PC-9 (cell line): ENCODE measurements around the gene HLA-DOA. TPM values are rescaled to one million over a fixed set of nuclear protein-coding genes. Genes with fewer than 3 reads are reported as not detected.
A peak's percentile ranks its signal among the peaks of the same experiment; 100 is the strongest.

Experiments used
- BruUV-seq: library from RNA; stranded (reverse); fragments of 400-500 nt; replicated peaks from 2 replicates; lab custom pipeline; 2021; lab: Mats Ljungman, UMichigan
- CTCF ChIA-PET: fragments of 300-600 bp; sonication (Branson Sonifier 250); formaldehyde crosslinking; loops from one replicate; lab custom pipeline; 2022; ENCODE audit warnings: antibody characterized with exemption; lab: Charles Lee
- POLR2A ChIA-PET: fragments of 300-600 bp; sonication (Branson Sonifier 250); formaldehyde crosslinking; loops from one replicate; lab custom pipeline; 2022; ENCODE audit warnings: antibody characterized with exemption; ENCODE audit not compliant: unreplicated experiment; lab: Charles Lee
- DNase-seq, 2 experiments: peaks; one replicate each; pipeline versions ENCODE4 v3.0.0 to v3.0.0-alpha.2; 2015 to 2022; ENCODE audit warnings: mixed read lengths in 1 of 2
- H2AFZ ChIP-seq: fragments of 200-600 bp; sonication (generic); 2 replicates; pipeline ENCODE4 v1.8.1; 2017; ENCODE audit warnings: antibody characterized with exemption
- H3F3A ChIP-seq: fragments of 200-600 bp; sonication (generic); 2 replicates; pipeline ENCODE4 v1.8.1; 2017; ENCODE audit warnings: antibody characterized with exemption, mild to moderate bottlenecking, low read depth; ENCODE audit not compliant: insufficient read depth
- H3K27ac ChIP-seq: fragments of 200-600 bp; sonication (generic); 2 replicates; pipeline ENCODE4 v1.6.1; 2016; ENCODE audit warnings: mixed run types
- H3K27me3 ChIP-seq: fragments of 200-600 bp; sonication (generic); 2 replicates; pipeline ENCODE4 v1.6.1; 2016; ENCODE audit warnings: low read depth, mixed run types; ENCODE audit not compliant: insufficient read depth
- H3K36me3 ChIP-seq: fragments of 200-600 bp; sonication (generic); 2 replicates; pipeline ENCODE4 v1.6.1; 2016; ENCODE audit warnings: low read depth, mixed run types
- H3K4me1 ChIP-seq: fragments of 200-600 bp; sonication (generic); replicated peaks from 2 replicates; pipeline ENCODE4 v1.6.1; 2016; ENCODE audit warnings: mixed run types; ENCODE audit not compliant: insufficient read depth
- H3K4me2 ChIP-seq: fragments of 200-600 bp; sonication (generic); 2 replicates; pipeline ENCODE4 v1.6.1; 2017; ENCODE audit warnings: mixed run types
- H3K4me3 ChIP-seq: fragments of 200-600 bp; sonication (generic); 2 replicates; pipeline ENCODE4 v1.6.1; 2016; ENCODE audit warnings: mixed run types
- H3K79me2 ChIP-seq: fragments of 200-600 bp; sonication (generic); 2 replicates; pipeline ENCODE4 v1.6.1; 2017; ENCODE audit warnings: low read depth, mixed run types
- H3K9me2 ChIP-seq: fragments of 200-600 bp; sonication (generic); 2 replicates; pipeline ENCODE4 v1.8.1; 2017; ENCODE audit warnings: mild to moderate bottlenecking; ENCODE audit not compliant: insufficient read depth
- H3K9me3 ChIP-seq: fragments of 200-600 bp; sonication (generic); 2 replicates; pipeline ENCODE4 v1.8.1; 2016; ENCODE audit warnings: low read depth; ENCODE audit not compliant: insufficient read depth
- H4K20me1 ChIP-seq: fragments of 200-600 bp; sonication (generic); 2 replicates; pipeline ENCODE4 v1.8.1; 2017; ENCODE audit not compliant: insufficient read depth
- CTCF ChIP-seq: fragments of 200-600 bp; sonication (generic); conservative IDR thresholded peaks from 2 replicates; pipeline ENCODE4 v1.6.1; 2017; ENCODE audit warnings: mixed run types, antibody characterized with exemption, mild to moderate bottlenecking, moderate library complexity
- EZH2 ChIP-seq: fragments of 200-600 bp; sonication (generic); IDR thresholded peaks from 2 replicates; pipeline ENCODE4 v1.8.0; 2017; ENCODE audit warnings: antibody characterized with exemption, low read depth
- intact Hi-C: fragments of 100-400 bp; cut with micrococcal nuclease; formaldehyde crosslinking; loops from one replicate; pipeline ENCODE4 v1.10.0; 2022; ENCODE audit not compliant: unreplicated experiment
- total RNA-seq: library from RNA; stranded (reverse); gene quantifications from 2 replicates; pipeline ENCODE4 v1.2.3, GENCODE V29; 2021

The HLA-DOA gene
- total RNA-seq, 1 experiment from 2014 or later, result not detected

GRCh38 chr6:32973144-32974015 is 36.0 kb downstream of the HLA-DOA start:
- peaks cover 81% of the 10 kb centered on the region for H3K79me2 ChIP-seq
- peak overlapping the region; percentile 99 for H3K27ac ChIP-seq
- peak overlapping the region; percentile 89 for H3K4me3 ChIP-seq
- no TSS peak for BruUV-seq
- peaks cover 20% of the 10 kb centered on the region for H3K4me1 ChIP-seq
- peaks cover 61% of the 10 kb centered on the region for H4K20me1 ChIP-seq
- H3K9me3 ChIP-seq, result no peaks in the 10 kb centered on the region
- peak; percentile 25 to 46 for DNase-seq
- H2AFZ ChIP-seq, result no peak overlapping the region
- H3K27me3 ChIP-seq, result no peaks in the 10 kb centered on the region
- CTCF ChIA-PET, result interaction anchor here (1.0 kb wide), 1 partner anchor 20 kb away, joined by 4 read pairs; the partner anchor contains the start of gene HLA-DMA
- peaks cover 61% of the 10 kb centered on the region for H3K36me3 ChIP-seq
- H3F3A ChIP-seq, result peaks cover 84% of the 10 kb centered on the region
- peak overlapping the region; percentile 95 for H3K4me2 ChIP-seq
- POLR2A ChIA-PET, result interaction anchor here (0.7 to 1.0 kb wide), 5 partner anchors 10 to 485 kb away, joined by 3 to 11 read pairs (median 6); partner anchors contain the start of gene PSMB9
- TF ChIP-seq CTCF (no peak), EZH2 (no peak)
- no peaks in the 10 kb centered on the region for H3K9me2 ChIP-seq
- intact Hi-C loops, result loop anchor here (10.0 kb wide), 2 partner anchors 779 to 1149 kb away; partner anchors contain the start of genes GPSM3, HSPA1B and PBX2

DNA sequence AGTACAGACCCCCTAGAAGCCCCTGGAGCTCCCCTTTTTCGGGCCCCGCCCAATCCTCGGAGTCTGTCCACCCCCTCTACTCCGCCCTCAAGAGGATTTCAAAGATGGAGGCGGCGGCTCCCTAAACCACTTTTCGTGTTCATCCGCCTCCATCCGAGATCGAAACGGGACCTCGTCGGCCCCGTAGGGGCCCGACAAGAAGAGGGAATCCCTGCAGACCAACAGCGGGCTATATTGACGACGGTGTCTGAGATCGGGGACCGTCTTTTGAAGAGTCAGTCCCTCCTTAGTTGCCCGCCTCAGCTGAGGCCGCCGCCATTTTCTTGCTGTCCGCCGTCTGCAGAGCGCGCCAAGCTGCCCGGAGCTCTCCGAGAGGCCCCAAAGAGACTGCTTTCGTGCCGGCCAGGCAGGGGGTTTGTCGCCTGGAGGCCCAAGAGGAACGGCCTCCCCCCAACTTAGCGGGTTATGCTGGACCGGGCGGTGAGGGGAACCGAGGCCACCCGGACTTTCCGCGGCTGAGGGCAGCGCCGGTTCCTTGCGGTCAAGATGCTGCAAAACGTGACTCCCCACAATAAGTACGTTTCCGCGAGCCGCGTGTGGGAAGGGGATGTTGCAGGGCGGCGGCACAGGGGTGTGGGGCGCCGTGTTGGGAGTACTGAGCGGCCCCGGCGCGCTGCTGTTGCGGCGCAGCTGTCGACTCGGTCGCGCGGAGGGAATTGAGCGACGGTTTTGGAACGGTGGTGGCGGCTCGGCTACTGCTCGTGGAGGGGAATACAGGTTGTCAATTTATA is 36.8 kb downstream of the HLA-DOA start:
- ChIA-PET CTCF (interaction anchor here (0.9 to 2.3 kb wide), 6 partner anchors 12 to 134 kb away, joined by 3 to 16 read pairs (median 6); partner anchors contain the start of genes HLA-DMA, PSMB9, TAP1 and TAP2), POLR2A (interaction anchor here (0.6 to 2.3 kb wide), 14 partner anchors 9 to 1414 kb away, joined by 3 to 37 read pairs (median 5); partner anchors contain the start of genes HLA-DMA, PFDN6, RPS18 and VPS52)
- BruUV-seq, result TSS peak; percentile 42

More for the DNA sequence above, 36.8 kb downstream of the HLA-DOA start:
- peaks cover 81% of the 10 kb centered on the region for H3F3A ChIP-seq
- H2AFZ ChIP-seq, result no peak overlapping the region
- no peaks in the 10 kb centered on the region for H3K27me3 ChIP-seq
- peak in 1 of 2 experiments; percentile 13 for DNase-seq
- H4K20me1 ChIP-seq, result peaks cover 53% of the 10 kb centered on the region
- peak overlapping the region; percentile 89 for H3K4me3 ChIP-seq
- peak overlapping the region; percentile 95 for H3K4me2 ChIP-seq
- no peaks in the 10 kb centered on the region for H3K9me2 ChIP-seq
- H3K79me2 ChIP-seq, result peaks cover 72% of the 10 kb centered on the region
- intact Hi-C loops, result loop anchor here (10.0 kb wide), 2 partner anchors 778 to 1148 kb away; partner anchors contain the start of genes GPSM3, HSPA1B and PBX2
- H3K4me1 ChIP-seq, result peaks cover 20% of the 10 kb centered on the region
- no peaks in the 10 kb centered on the region for H3K9me3 ChIP-seq
- peak overlapping the region; percentile 99 for H3K27ac ChIP-seq
- TF ChIP-seq CTCF, result no peak
- TF ChIP-seq EZH2, result no peak
- peaks cover 54% of the 10 kb centered on the region for H3K36me3 ChIP-seq
